Adipocyte (in vitro differentiated cells): ENCODE data around the gene NRP2.

Experiments
- DNase-seq: peaks from one replicate; pipeline ENCODE4 v3.0.0-alpha.2; 2015; ENCODE audit warnings: low read depth
- H3K27me3 ChIP-seq: replicated peaks from 2 replicates; pipeline ENCODE4 v1.7.0; 2013; ENCODE audit warnings: mild to moderate bottlenecking, low read length, moderate library complexity; ENCODE audit not compliant: control insufficient read depth, insufficient read depth
- H3K36me3 ChIP-seq: 2 replicates; pipeline ENCODE4 v1.7.0; 2013; ENCODE audit warnings: low read length, mild to moderate bottlenecking, moderate library complexity; ENCODE audit not compliant: control insufficient read depth, insufficient read depth, severe bottlenecking
- H3K4me1 ChIP-seq: 2 replicates; pipeline ENCODE4 v1.7.0; 2013; ENCODE audit warnings: mild to moderate bottlenecking, low read length, moderate library complexity; ENCODE audit not compliant: control insufficient read depth, insufficient read depth
- H3K4me3 ChIP-seq: 2 replicates; pipeline ENCODE4 v1.7.0; 2013; ENCODE audit warnings: mild to moderate bottlenecking, low read length, moderate library complexity
- H3K9ac ChIP-seq: 2 replicates; pipeline ENCODE4 v1.7.0; 2013; ENCODE audit warnings: mild to moderate bottlenecking, low read length, moderate library complexity
- H3K9me3 ChIP-seq: 2 replicates; pipeline ENCODE4 v1.7.0; 2013; ENCODE audit warnings: mild to moderate bottlenecking, low read length, moderate library complexity; ENCODE audit not compliant: control insufficient read depth

NRP2 gene

GRCh38 chr2:205782941-205783340 lies 100.6 kb downstream of the NRP2 start:
- Histone ChIP-seq H3K4me1 (peaks cover 9% of the 10 kb centered on the region), H3K9ac (no peak overlapping the region), H3K36me3 (no peaks in the 10 kb centered on the region), H3K27me3 (no peaks in the 10 kb centered on the region), H3K4me3 (no peak overlapping the region), H3K9me3 (no peaks in the 10 kb centered on the region)
- DNase-seq: no peak

GRCh38 chr2:205783872-205784499 lies 101.7 kb downstream of the NRP2 start:
- no peaks in the 10 kb centered on the region for H3K9me3 ChIP-seq
- H3K36me3 ChIP-seq: no peaks in the 10 kb centered on the region
- no peak overlapping the region for H3K4me3 ChIP-seq
- no peaks in the 10 kb centered on the region for H3K27me3 ChIP-seq
- H3K9ac ChIP-seq: no peak overlapping the region
- H3K4me1 ChIP-seq: peaks cover 9% of the 10 kb centered on the region
- no peak for DNase-seq

- no peak overlapping the region for H3K9ac ChIP-seq
- DNase-seq: peak; percentile 8
- no peaks in the 10 kb centered on the region for H3K36me3 ChIP-seq
- no peaks in the 10 kb centered on the region for H3K27me3 ChIP-seq
- H3K9me3 ChIP-seq: no peaks in the 10 kb centered on the region
- H3K4me1 ChIP-seq: peaks cover 9% of the 10 kb centered on the region
- no peak overlapping the region for H3K4me3 ChIP-seq
Observed at GRCh38 chr2:205785507-205786260, 103.4 kb downstream of the NRP2 start.

- no peak overlapping the region for H3K4me3 ChIP-seq
- no peak for DNase-seq
Observed at GRCh38 chr2:205786976-205787375, 104.7 kb downstream of the NRP2 start.

GRCh38 chr2:205787761-205788160 lies 105.5 kb downstream of the NRP2 start:
- no peak overlapping the region for H3K9ac ChIP-seq
- H3K4me3 ChIP-seq: no peak overlapping the region
- H3K4me1 ChIP-seq: peaks cover 9% of the 10 kb centered on the region
- DNase-seq: no peak
- no peaks in the 10 kb centered on the region for H3K9me3 ChIP-seq
- H3K27me3 ChIP-seq: no peaks in the 10 kb centered on the region
- H3K36me3 ChIP-seq: peaks cover under 1% of the 10 kb centered on the region

More at GRCh38 chr2:205786976-205787375, 104.7 kb downstream of the NRP2 start:
- no peaks in the 10 kb centered on the region for H3K36me3 ChIP-seq
- H3K9me3 ChIP-seq: no peaks in the 10 kb centered on the region
- H3K4me1 ChIP-seq: peaks cover 9% of the 10 kb centered on the region
- H3K9ac ChIP-seq: no peak overlapping the region
- no peaks in the 10 kb centered on the region for H3K27me3 ChIP-seq

GRCh38 chr2:205789906-205790305 lies 107.6 kb downstream of the NRP2 start:
- Histone ChIP-seq H3K4me1 (peaks cover 9% of the 10 kb centered on the region), H3K9ac (no peak overlapping the region), H3K9me3 (no peaks in the 10 kb centered on the region), H3K4me3 (no peak overlapping the region), H3K27me3 (no peaks in the 10 kb centered on the region), H3K36me3 (peaks cover 14% of the 10 kb centered on the region)
- DNase-seq: no peak

GRCh38 chr2:205792908-205793307 lies 110.6 kb downstream of the NRP2 start:
- no peak for DNase-seq
- Histone ChIP-seq H3K4me1 (no peaks in the 10 kb centered on the region), H3K27me3 (no peaks in the 10 kb centered on the region), H3K4me3 (no peak overlapping the region), H3K9ac (no peak overlapping the region), H3K36me3 (peaks cover 32% of the 10 kb centered on the region), H3K9me3 (no peaks in the 10 kb centered on the region)

- no peak overlapping the region for H3K4me3 ChIP-seq
- no peaks in the 10 kb centered on the region for H3K4me1 ChIP-seq
- DNase-seq: no peak
- no peaks in the 10 kb centered on the region for H3K27me3 ChIP-seq
- peaks cover 4% of the 10 kb centered on the region for H3K9me3 ChIP-seq
- H3K9ac ChIP-seq: no peak overlapping the region
- H3K36me3 ChIP-seq: peaks cover 32% of the 10 kb centered on the region
Observed at GRCh38 chr2:205796805-205797313, 114.6 kb downstream of the NRP2 start.

- no peaks in the 10 kb centered on the region for H3K27me3 ChIP-seq
- peaks cover 31% of the 10 kb centered on the region for H3K36me3 ChIP-seq
- H3K4me3 ChIP-seq: no peak overlapping the region
- no peak for DNase-seq
- no peaks in the 10 kb centered on the region for H3K4me1 ChIP-seq
- no peak overlapping the region for H3K9ac ChIP-seq
- H3K9me3 ChIP-seq: peaks cover 4% of the 10 kb centered on the region
Observed at GRCh38 chr2:205797866-205798265, 115.6 kb downstream of the NRP2 start.

- no peak overlapping the region for H3K9ac ChIP-seq
- H3K4me3 ChIP-seq: no peak overlapping the region
- H3K36me3 ChIP-seq: peaks cover 16% of the 10 kb centered on the region
- peaks cover 4% of the 10 kb centered on the region for H3K9me3 ChIP-seq
- DNase-seq: no peak
- H3K4me1 ChIP-seq: no peaks in the 10 kb centered on the region
- peaks cover 8% of the 10 kb centered on the region for H3K27me3 ChIP-seq
Observed at GRCh38 chr2:205800224-205800623, 117.9 kb downstream of the NRP2 start.

GRCh38 chr2:205800773-205801172 lies 118.5 kb downstream of the NRP2 start:
- DNase-seq: no peak
- peaks cover 11% of the 10 kb centered on the region for H3K36me3 ChIP-seq
- H3K9ac ChIP-seq: no peak overlapping the region
- no peaks in the 10 kb centered on the region for H3K4me1 ChIP-seq
- H3K4me3 ChIP-seq: no peak overlapping the region
- H3K9me3 ChIP-seq: peaks cover 4% of the 10 kb centered on the region
- H3K27me3 ChIP-seq: peaks cover 13% of the 10 kb centered on the region
